ENCODE measurements around the gene SKAP2.

DNA sequence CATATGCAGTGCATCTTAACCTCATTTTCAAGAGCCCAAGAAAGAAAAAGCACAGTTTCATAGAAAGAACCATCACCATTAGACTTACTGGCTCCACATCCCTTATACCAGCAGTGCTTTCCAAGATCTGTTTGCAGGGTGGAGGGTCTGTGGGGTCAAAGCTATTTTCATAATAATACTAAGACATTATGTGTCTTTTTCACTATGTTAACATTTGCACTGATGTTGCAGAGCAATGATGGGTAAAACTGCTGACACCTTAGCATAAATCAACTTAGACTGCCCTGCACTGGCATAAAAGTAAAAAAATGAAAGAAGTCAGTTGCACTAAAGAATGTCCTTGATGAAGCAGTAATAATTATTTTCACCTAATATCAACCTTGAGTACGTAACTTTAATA is 166.2 kb downstream of the SKAP2 start:
- no peak for TF ChIP-seq EZH2 (IDR thresholded peaks at IDR 0.05; ENCODE audit: borderline replicate concordance, low read depth, low read length, poor library complexity, severe bottlenecking)
- TF ChIP-seq, protein P1, sequence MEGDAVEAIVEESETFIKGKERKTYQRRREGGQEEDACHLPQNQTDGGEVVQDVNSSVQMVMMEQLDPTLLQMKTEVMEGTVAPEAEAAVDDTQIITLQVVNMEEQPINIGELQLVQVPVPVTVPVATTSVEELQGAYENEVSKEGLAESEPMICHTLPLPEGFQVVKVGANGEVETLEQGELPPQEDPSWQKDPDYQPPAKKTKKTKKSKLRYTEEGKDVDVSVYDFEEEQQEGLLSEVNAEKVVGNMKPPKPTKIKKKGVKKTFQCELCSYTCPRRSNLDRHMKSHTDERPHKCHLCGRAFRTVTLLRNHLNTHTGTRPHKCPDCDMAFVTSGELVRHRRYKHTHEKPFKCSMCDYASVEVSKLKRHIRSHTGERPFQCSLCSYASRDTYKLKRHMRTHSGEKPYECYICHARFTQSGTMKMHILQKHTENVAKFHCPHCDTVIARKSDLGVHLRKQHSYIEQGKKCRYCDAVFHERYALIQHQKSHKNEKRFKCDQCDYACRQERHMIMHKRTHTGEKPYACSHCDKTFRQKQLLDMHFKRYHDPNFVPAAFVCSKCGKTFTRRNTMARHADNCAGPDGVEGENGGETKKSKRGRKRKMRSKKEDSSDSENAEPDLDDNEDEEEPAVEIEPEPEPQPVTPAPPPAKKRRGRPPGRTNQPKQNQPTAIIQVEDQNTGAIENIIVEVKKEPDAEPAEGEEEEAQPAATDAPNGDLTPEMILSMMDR (conservative IDR thresholded peaks at IDR 0.05; ENCODE audit: low read depth, low read length): no peak
